ENCODE results near the gene CEP350. TPM values are rescaled to one million over a fixed set of nuclear protein-coding genes. Genes with fewer than 3 reads are reported as not detected.

Gene CEP350
- total RNA-seq, 1 experiment from 2014 or later: 41.1 TPM

DNA sequence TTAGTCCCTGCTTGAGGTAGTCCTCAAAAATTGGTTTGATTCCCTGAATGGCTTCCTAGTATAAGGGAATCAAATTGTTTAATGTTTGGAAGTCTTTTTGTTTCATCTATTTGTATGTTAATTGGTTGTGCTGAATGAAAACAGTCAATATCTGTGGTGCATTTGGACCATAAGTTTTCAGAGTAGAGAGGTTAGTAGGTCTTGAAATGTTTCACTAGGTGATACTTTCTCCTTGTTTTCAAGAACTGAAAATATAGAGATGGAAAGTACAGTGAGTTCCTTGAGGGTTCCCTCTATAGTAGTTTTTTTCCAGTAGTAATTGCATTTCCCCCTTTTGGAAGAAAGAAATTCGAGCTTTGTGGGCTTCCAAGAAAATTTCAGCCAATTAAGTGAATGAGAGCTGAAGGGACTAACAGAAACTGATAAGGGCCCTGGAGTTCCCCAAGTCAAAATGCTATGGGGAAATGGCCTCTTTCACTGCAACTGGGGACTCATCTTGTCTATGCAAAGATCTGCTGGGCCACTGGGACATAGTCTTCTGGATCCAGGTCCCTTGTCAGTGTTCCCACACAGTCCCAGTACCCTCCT is 18.6 kb upstream of the CEP350 start:
- CTCF ChIA-PET: no interaction called here

DNA sequence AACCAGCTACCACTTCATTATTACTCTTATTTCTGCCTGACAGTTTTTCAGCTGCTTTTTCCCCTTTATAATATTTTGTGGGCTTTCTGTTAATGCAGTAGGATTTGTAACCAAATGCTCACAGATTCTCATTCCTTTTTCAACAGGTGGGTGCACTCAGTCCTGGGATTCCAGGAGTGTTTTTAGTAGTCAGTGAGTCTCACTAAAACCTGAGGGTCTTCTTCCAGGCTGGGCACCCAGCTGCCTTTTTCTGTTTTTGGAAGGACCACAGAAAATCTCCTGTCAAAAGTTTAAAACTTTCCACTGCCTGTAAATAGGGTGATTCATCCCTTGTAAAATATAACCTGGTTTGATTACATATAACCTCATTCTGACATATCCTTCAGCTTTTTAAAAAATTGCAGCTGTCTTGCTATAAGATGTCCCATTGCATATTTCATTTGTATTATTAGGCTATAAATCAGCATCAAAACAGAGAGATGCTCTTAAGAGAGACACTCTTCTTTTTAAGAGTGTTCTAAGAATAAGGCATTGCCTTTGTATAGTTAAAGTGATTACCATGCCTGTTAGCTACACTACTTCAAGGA is 16.8 kb upstream of the CEP350 start:
- Histone ChIP-seq H3K27ac (ENCODE audit: low read length) (peak overlapping the region; percentile 57; the same call in 1 of the 2 replicates), H3K4me3 (ENCODE audit: low read depth in 2 of 2, low read length in 2 of 2) (no peak overlapping the region), H3K9me3 (ENCODE audit: control insufficient read depth, insufficient read depth, low read depth, low read length) (no peaks in the 10 kb centered on the region), H3K4me1 (ENCODE audit: control insufficient read depth, insufficient read depth, low read length) (peaks cover 19% of the 10 kb centered on the region; the same call in 1 of the 2 replicates), H3K36me3 (ENCODE audit: control insufficient read depth, insufficient read depth, low read length) (no peaks in the 10 kb centered on the region), H3K27me3 (ENCODE audit: control insufficient read depth, insufficient read depth, low read length) (no peaks in the 10 kb centered on the region)
- intact Hi-C loops (cut with micrococcal nuclease; ENCODE audit: unreplicated experiment) (no loop called here), in situ Hi-C loops (cut with HindIII; ENCODE audit: low pct_unique_long_range_greater_than_20kb, low sequenced_read_pairs) (no loop called here)
- DNase-seq (ENCODE audit: low read depth, low spot score): no peak
- ChIA-PET POLR2A (interaction anchor here (0.6 kb wide), 1 partner anchor 166 kb away, joined by 3 read pairs; no protein-coding TSS in a partner anchor), CTCF (no interaction called here)
- no peak for TF ChIP-seq SIN3A (IDR thresholded peaks at IDR 0.05; ENCODE audit: borderline replicate concordance, insufficient read depth, low read depth, low read length)
- no peak for TF ChIP-seq POLR2AphosphoS5 (IDR thresholded peaks at IDR 0.05; ENCODE audit: low read depth, low read length)
- TF ChIP-seq, protein P1, sequence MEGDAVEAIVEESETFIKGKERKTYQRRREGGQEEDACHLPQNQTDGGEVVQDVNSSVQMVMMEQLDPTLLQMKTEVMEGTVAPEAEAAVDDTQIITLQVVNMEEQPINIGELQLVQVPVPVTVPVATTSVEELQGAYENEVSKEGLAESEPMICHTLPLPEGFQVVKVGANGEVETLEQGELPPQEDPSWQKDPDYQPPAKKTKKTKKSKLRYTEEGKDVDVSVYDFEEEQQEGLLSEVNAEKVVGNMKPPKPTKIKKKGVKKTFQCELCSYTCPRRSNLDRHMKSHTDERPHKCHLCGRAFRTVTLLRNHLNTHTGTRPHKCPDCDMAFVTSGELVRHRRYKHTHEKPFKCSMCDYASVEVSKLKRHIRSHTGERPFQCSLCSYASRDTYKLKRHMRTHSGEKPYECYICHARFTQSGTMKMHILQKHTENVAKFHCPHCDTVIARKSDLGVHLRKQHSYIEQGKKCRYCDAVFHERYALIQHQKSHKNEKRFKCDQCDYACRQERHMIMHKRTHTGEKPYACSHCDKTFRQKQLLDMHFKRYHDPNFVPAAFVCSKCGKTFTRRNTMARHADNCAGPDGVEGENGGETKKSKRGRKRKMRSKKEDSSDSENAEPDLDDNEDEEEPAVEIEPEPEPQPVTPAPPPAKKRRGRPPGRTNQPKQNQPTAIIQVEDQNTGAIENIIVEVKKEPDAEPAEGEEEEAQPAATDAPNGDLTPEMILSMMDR (IDR thresholded peaks at IDR 0.05): no peak
- TF ChIP-seq, protein P2, sequence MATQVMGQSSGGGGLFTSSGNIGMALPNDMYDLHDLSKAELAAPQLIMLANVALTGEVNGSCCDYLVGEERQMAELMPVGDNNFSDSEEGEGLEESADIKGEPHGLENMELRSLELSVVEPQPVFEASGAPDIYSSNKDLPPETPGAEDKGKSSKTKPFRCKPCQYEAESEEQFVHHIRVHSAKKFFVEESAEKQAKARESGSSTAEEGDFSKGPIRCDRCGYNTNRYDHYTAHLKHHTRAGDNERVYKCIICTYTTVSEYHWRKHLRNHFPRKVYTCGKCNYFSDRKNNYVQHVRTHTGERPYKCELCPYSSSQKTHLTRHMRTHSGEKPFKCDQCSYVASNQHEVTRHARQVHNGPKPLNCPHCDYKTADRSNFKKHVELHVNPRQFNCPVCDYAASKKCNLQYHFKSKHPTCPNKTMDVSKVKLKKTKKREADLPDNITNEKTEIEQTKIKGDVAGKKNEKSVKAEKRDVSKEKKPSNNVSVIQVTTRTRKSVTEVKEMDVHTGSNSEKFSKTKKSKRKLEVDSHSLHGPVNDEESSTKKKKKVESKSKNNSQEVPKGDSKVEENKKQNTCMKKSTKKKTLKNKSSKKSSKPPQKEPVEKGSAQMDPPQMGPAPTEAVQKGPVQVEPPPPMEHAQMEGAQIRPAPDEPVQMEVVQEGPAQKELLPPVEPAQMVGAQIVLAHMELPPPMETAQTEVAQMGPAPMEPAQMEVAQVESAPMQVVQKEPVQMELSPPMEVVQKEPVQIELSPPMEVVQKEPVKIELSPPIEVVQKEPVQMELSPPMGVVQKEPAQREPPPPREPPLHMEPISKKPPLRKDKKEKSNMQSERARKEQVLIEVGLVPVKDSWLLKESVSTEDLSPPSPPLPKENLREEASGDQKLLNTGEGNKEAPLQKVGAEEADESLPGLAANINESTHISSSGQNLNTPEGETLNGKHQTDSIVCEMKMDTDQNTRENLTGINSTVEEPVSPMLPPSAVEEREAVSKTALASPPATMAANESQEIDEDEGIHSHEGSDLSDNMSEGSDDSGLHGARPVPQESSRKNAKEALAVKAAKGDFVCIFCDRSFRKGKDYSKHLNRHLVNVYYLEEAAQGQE (IDR thresholded peaks at IDR 0.05; ENCODE audit: insufficient read depth in 1 of 2, low read depth in 2 of 2, low read length in 1 of 2): no peak
- TF ChIP-seq TCF7L2 (IDR thresholded peaks at IDR 0.05; ENCODE audit: low read depth, low read length): no peak
- BruUV-seq (replicated peaks): no TSS peak
- no peak for ATAC-seq

More for the DNA sequence above, 18.6 kb upstream of the CEP350 start:
- Histone ChIP-seq H3K36me3 (ENCODE audit: control insufficient read depth, insufficient read depth, low read length) (no peaks in the 10 kb centered on the region), H3K9me3 (ENCODE audit: control insufficient read depth, insufficient read depth, low read depth, low read length) (no peaks in the 10 kb centered on the region), H3K27me3 (ENCODE audit: control insufficient read depth, insufficient read depth, low read length) (no peaks in the 10 kb centered on the region), H3K4me3 (ENCODE audit: low read depth in 2 of 2, low read length in 2 of 2) (no peak overlapping the region), H3K4me1 (ENCODE audit: control insufficient read depth, insufficient read depth, low read length) (peaks cover 26% of the 10 kb centered on the region; the same call in 1 of the 2 replicates), H3K27ac (ENCODE audit: low read length) (peak overlapping the region; percentile 8; the same call in 1 of the 2 replicates)
- ATAC-seq: no peak
- BruUV-seq (replicated peaks): no TSS peak
- intact Hi-C loops (cut with micrococcal nuclease; ENCODE audit: unreplicated experiment): no loop called here
- in situ Hi-C loops (cut with HindIII; ENCODE audit: low pct_unique_long_range_greater_than_20kb, low sequenced_read_pairs): no loop called here
- TF ChIP-seq SIN3A (IDR thresholded peaks at IDR 0.05; ENCODE audit: borderline replicate concordance, insufficient read depth, low read depth, low read length) (no peak), TCF7L2 (IDR thresholded peaks at IDR 0.05; ENCODE audit: low read depth, low read length) (no peak), POLR2AphosphoS5 (IDR thresholded peaks at IDR 0.05; ENCODE audit: low read depth, low read length) (no peak)
- TF ChIP-seq, protein P2 (IDR thresholded peaks at IDR 0.05; ENCODE audit: insufficient read depth in 1 of 2, low read depth in 2 of 2, low read length in 1 of 2): no peak
- TF ChIP-seq, protein P1 (IDR thresholded peaks at IDR 0.05): no peak
- POLR2A ChIA-PET: no interaction called here
- no peak for DNase-seq (ENCODE audit: low read depth, low spot score)
